ENCODE measurements around the gene IL12RB1.
A peak's percentile ranks its signal among the peaks of the same experiment; 100 is the strongest.

IL12RB1 gene

GRCh38 chr19:18086590-18087138 lies at the start of gene IL12RB1:
TSS of gene IL12RB1 (minus strand) at chr19:18086934. CDS start at chr19:18086823, 111 bp downstream.
- no peak within 1 kb of the TSS for H3K4me3 ChIP-seq (ENCODE audit: control insufficient read depth, low read depth, low read length)
- no peak for TF ChIP-seq CTCF (conservative IDR thresholded peaks at IDR 0.05; ENCODE audit: control insufficient read depth, insufficient read depth, low read depth, low read length)
- DNase-seq (ENCODE audit: low read depth), result no peak

- no peak for TF ChIP-seq CTCF (conservative IDR thresholded peaks at IDR 0.05; ENCODE audit: control insufficient read depth, insufficient read depth, low read depth, low read length)
- no peak overlapping the region for H3K4me3 ChIP-seq (ENCODE audit: control insufficient read depth, low read depth, low read length)
- no peak for DNase-seq (ENCODE audit: low read depth)
Observed at GRCh38 chr19:18135712-18136584, 49.2 kb upstream of the IL12RB1 start.

GRCh38 chr19:18131841-18132596 lies 45.3 kb upstream of the IL12RB1 start:
- TF ChIP-seq CTCF (conservative IDR thresholded peaks at IDR 0.05; ENCODE audit: control insufficient read depth, insufficient read depth, low read depth, low read length), result no peak
- DNase-seq (ENCODE audit: low read depth), result no peak
- no peak overlapping the region for H3K4me3 ChIP-seq (ENCODE audit: control insufficient read depth, low read depth, low read length)

GRCh38 chr19:18130523-18131242 lies 43.9 kb upstream of the IL12RB1 start:
- no peak for TF ChIP-seq CTCF (conservative IDR thresholded peaks at IDR 0.05; ENCODE audit: control insufficient read depth, insufficient read depth, low read depth, low read length)
- H3K4me3 ChIP-seq (ENCODE audit: control insufficient read depth, low read depth, low read length), result no peak overlapping the region
- DNase-seq (ENCODE audit: low read depth), result no peak

- H3K4me3 ChIP-seq (ENCODE audit: control insufficient read depth, low read depth, low read length), result no peak overlapping the region
- no peak for DNase-seq (ENCODE audit: low read depth)
- TF ChIP-seq CTCF (conservative IDR thresholded peaks at IDR 0.05; ENCODE audit: control insufficient read depth, insufficient read depth, low read depth, low read length), result no peak
Observed at GRCh38 chr19:18128805-18129204, 42.1 kb upstream of the IL12RB1 start.

GRCh38 chr19:18128044-18128443 lies 41.3 kb upstream of the IL12RB1 start:
- H3K4me3 ChIP-seq (ENCODE audit: control insufficient read depth, low read depth, low read length), result no peak overlapping the region
- peak; percentile 17 for DNase-seq (ENCODE audit: low read depth)
- no peak for TF ChIP-seq CTCF (conservative IDR thresholded peaks at IDR 0.05; ENCODE audit: control insufficient read depth, insufficient read depth, low read depth, low read length)
